HG03280 (cell line): ENCODE results near the gene TPM3.
A peak's percentile ranks its signal among the peaks of the same experiment; 100 is the strongest.
"Not testable (repeated sequence)": the region's sequence is repeated elsewhere in the genome, so short reads cannot be mapped to it uniquely, and the experiment has no call there.

ENCODE experiments used
- ATAC-seq: cut with Tn5 transposase; IDR thresholded peaks from one replicate; pipeline ENCODE4 v1.9.1; 2021; ENCODE audit warnings: mild to moderate bottlenecking, moderate library complexity; ENCODE audit not compliant: unreplicated experiment

TPM3 gene

DNA sequence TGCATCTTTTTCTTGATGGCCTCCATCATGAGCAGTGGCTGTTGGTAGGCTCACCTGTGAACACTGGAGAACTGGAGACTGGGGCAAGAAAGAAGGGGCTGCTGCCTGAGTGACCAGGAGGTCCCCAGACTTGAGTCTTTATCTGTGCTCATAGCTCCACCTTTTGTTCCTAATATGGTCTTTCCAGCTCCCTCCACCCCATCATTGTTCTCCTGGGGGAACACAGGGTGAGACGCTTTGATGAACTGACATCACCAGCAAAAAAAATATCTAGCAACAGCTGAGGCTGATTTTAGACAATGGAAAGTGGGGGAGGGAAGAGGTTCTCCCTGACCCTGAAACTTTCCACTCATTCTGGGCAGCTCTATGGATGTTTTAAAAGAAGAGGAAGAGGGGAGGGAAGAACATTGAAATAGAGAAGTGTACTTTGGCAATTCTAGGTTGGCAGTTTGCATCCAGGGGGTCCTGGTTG is at the start of gene TPM3:
Gene TPM3 (minus strand): TSS at position 111 of the 472 bp plus-strand sequence. CDS start 82 bp downstream, at position 29.
- ATAC-seq, result no peak

DNA sequence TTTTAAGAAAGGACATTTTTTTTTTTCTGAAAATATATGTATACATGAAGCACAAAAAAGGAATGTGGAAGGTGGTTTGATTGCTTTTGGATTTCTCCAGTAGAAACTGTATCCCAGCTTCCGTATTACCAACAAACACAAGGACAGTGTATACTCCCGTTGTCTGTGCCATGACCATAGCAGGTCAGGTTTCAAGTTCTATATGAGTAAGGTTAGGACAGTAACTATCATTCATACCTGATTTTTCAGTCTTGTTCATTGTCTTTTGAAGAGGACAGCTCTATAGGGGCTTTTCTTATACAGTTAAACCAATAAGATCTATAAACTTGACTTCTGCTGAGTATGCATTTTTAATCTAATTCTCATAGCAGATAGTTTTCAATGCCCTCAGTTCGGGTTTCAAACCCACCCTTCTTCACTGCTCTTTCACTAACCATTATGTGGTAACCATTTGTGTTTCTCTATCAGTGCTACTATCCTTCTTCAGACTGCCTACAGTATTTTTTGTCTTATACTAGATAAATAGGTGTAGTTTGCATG is 48.5 kb upstream of the TPM3 start:
- ATAC-seq, result no peak

DNA sequence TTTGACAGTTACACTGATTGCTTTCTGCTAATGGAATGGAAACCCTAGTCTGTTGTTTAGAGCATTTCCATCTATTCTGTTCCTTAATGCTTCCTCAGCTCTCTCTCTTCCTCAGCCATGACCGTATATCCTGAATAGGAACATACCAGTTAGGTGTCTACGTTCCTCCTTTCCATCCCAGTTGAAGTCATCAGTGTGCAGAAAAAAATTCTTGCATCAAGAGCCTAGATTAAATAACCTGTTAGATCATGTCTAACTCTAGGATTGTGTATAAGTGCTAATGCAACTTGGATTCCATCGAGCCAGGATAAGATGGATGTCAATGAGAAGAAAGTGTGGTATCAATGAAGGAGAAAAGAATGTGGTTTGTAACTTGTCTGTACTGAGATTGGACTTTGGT is 47.6 kb upstream of the TPM3 start:
- no peak for ATAC-seq

DNA sequence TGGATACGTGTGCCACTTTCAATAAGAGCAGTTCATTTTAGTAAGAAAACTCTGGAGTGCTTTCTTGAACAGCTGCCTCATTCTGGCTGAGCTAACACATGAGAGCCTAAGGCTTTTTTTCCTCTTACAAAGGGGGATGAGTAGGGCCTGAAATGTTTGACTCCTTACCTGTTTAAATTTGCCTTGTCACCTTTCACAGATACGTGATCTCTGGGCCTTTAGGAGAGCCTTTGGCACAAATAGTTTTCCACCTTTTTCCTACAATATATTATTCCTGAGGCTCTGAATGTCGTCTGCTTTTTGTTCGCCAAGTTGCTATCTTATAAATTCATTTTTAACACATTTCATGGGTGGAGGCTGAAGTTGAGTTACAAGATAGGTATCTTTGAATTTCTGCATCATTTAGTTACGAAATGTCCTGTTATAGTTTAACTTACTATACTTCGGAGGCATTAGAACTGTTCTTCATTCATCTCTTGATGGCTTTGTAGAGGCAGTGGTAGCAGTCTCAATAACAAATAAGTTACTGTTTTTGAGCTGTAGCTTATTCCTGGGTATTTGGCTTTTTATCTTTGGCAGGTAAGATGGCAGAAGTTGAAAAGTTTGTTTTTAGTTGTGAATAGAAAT is 46.1 kb upstream of the TPM3 start:
- ATAC-seq, result no peak

DNA sequence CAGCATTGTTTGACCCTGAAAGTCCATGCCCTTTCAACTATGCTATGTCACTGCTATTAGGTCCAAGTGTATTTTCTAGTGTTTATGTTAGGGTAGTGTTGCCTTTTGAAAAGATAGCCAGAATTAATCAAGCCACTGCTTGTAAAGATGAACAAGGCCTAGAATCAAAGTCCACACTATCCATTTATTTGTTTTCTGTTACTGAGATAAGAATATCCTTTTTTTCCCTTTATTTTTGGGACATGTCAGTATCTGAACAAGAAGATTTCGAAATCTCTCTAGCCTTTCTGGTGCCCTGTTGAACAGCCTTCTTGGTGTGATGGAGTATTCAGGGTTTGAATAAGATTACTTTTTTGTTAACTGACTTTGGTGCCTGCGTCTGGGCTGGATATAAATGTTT is 45.5 kb upstream of the TPM3 start:
- ATAC-seq, result no peak

DNA sequence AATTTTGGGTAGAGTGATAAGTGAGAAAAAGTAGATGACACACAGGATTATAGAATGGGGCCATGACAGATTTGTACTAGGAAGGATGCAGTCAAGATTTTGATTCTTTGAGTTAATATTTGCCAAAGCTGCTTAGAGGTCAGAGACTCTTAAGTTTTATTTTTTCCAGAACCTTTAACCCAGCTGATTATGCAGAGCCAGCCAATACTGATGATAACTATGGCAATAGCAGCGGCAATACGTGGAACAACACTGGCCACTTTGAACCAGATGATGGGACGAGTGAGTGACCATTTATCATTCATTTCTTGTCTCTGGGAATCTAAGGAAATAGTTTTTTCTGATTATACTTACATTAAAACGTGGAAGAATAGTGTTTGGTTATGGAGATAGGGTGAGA is 45.0 kb upstream of the TPM3 start:
- ATAC-seq, result no peak

DNA sequence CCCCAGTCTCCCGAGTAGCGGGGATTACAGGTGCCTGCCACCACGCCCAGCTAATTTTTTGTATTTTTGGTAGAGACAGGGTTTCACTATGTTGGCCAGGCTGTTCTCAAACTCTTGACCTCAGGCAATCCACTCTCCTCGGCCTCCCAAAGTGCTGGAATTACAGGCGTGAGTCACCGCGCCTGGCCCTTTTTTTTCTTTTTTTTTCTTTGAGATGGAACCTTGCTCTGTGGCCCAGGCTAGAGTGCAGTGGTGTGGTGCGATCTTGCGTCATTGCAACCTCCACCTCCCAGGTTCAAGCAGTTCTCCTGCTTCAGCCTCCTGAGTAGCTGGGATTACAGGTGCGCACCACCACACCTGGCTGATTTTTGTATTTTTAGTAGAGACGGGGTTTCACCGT is 41.2 kb upstream of the TPM3 start:
- not testable (repeated sequence) for ATAC-seq

DNA sequence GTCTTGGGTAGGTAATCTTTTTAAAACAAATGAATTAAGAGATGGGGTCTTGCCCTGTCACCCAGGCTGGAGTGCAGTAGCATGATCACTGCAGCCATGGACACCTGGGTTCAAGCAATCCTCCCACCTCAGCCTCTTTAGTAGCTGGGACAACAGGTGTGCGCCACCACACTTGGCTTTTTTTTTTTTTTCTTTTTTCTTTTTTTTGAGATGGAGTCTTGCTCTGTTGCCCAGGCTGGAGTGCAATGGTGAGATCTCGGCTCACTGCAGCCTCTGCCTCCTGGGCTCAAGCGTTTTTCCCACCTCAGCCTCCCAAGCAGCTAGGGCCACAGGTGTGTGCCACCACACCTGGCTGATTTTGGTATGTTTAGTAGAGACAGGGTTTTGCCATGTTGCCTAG is 39.2 kb upstream of the TPM3 start:
- not testable (repeated sequence) for ATAC-seq

DNA sequence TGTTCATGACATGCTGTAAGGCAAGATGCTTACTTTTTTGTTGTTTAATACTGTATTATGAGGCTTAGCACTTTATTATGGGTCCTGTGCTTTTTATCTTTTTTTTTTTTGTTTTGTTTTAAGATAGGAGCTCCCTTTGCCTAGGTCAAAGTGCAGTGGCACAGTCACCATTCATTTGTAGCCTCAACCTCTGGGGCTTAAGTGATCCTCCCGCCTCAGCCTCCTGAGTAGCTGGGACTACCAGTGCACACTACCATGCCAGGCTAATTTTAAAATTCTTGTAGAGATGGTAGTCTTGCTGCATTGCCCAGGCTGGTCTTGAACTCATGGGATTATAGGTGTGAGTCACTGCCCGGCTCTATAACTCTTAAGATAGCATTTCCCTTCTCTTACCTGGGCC is 33.5 kb upstream of the TPM3 start:
- no peak for ATAC-seq

DNA sequence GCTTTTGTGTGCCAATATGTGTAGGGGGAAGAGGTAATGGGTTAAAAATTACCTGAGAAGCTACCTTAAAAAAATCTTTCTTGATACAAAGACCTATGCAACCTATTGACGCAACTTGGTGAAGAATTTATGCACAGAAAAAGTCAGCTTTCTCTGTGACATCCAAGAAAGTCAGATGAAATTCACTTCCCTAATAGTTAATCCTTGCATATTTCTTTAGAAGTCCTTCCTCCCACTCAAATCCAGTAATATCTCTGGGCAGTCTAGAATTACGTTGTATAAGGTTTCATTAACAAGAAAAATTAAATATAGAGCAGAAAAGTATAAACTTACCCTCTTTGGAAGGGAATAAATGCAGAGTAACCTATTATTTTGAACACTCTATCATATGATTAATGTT is 31.7 kb upstream of the TPM3 start:
- no peak for ATAC-seq

DNA sequence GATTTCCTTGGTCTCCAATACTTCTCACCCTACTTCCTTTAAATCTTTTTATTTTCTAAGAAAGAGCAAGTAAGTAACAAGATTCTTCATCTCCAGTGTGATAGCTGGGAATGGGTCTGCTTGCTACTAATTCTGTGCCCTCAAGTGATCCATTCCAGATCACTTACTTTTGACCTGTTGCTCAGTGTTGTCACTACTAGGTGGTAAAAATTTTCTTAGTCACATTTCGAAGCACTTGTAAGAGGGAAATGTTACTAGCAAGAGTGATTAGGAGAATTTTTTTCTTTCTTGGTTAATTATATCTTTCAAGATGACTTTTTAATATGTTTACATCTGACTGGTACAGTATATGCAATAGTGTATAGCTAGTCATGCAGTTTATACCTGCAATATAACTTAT is 31.0 kb upstream of the TPM3 start:
- no peak for ATAC-seq

DNA sequence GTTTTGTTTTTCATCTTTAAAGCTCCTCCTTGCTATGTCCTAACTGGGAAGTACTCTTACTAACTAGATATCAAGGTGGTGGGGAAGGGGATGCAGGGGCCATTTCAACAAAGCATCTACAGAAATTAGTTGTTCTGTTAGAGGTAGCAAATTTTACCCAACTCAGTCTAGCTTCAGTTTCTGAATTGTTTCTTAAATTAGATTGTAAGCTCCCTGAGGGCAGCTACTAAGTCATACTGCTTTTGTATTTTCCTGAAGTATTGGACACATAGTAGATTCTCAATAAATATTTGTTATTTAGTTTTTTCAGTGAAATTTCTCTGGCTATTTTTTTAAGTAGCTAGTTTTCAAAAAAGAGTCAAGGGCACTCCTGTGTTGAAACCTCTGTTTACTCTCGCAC is 30.6 kb upstream of the TPM3 start:
- no peak for ATAC-seq

DNA sequence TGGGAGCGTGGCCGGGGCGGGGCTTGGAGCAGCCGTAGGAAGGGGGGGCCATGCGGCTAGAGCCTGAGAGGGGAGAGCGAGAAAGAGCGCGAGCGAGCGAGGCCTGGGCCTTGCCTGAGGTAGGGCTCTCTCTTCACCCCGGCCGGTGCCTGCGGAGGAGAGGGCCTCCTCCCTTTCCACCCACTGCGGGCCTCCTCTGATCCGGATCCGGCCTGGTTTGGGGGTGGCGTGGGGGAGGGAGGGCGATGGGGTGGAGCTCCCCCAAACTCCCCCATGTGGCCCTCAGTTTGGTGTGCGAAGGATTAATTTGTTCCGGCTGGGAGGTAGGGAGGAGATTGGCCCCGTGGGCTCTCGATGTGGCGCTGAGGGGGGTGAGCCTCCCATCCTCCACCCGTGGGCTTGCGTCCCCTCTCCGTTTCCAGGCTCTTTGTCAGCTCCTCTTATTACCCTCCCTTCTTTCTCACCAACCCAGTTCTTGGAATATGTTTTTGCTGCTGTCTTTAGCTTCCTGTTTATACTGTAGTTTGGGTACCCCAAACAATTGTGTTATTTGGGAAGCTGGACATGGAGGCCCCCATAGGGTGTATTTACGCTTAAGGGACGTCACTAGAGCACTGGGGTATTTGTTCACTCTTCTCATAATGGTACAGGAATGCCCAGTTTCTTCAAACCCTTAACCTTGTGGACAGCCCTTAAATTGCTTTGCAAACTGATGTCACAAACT is 29.5 kb upstream of the TPM3 start:
- peak; percentile 17 for ATAC-seq

DNA sequence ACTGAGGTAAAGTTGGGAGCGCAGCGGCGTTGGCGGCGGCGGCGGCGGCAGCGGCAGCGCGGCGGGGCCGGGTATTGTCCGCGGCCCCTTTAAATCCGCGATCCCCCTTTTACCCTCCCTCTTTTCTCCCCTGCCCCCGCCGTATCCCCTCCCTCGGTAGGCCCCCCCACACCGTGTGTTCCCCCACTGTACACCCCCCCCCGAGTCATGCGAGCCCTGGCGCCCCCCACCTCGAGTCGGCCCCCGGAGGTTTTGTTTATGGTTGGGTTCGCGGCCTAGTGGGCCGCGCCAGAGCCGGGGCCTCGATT is 29.0 kb upstream of the TPM3 start:
- no peak for ATAC-seq

DNA sequence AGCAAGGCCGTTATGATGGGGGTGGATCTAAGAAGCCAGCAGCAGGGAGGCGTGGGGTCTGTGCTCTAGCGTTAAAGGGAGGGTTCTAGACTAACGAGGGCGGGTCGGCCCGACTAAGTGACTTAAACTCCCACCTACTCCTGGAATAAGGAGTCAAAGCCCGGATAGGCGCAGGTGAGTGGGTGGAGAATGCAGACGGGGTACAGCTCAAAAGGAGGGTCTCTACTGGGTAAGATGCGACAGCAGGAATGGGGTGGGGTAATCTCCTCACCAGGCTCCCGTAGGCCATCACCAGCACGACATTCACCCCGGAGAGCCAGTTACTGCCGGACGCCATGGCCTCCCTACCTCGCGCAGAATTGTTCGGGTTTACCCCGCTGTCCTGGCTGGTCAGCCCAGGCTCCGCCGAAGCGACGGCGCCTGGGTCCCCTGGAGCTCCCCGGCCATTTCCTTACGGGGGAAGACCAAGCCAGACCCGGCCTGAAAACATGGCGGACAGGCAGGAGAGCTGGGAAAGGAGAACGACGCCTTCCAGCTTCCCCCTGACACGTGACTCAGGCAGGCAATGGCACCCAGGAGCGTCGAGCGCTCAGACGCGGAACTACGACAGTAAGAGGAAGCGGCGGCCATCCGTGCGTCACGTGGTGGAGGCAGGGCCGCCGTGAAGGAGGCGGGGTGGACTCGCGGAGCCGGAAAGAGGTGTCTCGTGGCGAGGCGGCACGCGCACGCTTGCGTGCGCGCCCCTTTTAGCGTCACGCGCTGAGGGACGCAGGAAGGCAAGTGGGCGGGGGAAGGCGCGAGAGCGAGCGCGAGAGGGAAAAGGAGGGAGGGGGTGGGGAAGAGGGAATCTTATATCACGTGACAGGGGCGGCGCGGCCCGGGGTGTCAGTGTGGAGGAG is 28.4 kb upstream of the TPM3 start, which contains the start of gene UBAP2L:
Gene UBAP2L (plus strand): TSS at position 885 of the 899 bp plus-strand sequence. CDS start 4,169 bp downstream, outside the sequence.
- peak; percentile 91 for ATAC-seq

DNA sequence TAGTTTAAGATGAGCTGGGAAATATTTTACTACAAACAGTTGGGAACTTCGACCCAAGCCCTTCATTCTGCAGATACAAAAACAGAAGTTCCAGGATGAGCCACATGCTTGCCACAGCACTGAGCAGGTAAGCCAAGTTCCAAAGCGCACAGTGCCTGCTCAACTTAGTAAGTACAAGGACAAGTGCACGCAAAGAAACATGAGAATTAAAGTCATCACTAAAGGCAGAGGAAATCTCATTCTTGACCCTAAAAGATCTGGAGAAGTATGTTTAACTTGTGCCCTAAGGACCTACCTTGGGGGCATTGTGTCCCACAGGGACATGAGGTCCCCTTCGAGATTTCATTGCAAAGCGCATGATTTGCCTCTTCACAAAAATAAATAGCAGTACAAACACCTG is 27.6 kb upstream of the TPM3 start:
- no peak for ATAC-seq

DNA sequence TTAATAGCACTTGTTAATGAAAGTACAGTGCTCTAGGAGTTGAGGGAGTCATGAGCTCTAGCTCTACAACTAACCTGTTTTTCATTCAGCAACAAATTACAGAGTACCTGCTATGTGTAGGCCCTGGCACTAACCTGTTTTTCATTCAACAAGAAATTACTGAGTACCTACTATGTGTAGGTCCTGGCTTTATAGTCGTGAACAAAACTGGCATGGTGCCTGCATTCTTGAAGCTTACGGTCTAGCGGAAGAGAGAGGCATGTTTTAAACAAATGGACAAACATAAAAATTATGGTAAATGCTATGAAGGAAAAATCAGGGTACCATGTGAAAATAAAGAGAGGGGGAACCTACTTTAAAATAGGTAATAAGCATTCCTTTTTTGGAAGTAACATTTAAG is 26.6 kb upstream of the TPM3 start:
- no peak for ATAC-seq

DNA sequence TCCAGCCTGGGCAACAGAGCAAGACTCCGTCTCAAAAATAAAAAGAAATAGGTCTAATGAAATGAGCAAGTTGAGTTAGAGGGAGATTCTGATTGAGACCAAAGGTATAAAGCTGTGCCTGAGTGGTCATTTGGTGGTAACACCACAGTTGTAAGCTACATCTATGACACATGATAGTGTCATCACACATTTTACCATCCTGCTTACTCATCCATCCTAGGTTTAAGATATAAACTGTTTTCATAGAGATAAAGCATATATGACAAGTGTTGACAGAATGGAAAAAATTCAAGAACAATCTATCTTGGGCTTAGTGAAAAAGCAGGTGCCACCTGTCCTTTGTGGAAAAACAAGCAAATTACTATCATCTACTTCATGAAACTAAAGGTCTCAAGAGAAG is 21.4 kb upstream of the TPM3 start:
- ATAC-seq, result no peak

DNA sequence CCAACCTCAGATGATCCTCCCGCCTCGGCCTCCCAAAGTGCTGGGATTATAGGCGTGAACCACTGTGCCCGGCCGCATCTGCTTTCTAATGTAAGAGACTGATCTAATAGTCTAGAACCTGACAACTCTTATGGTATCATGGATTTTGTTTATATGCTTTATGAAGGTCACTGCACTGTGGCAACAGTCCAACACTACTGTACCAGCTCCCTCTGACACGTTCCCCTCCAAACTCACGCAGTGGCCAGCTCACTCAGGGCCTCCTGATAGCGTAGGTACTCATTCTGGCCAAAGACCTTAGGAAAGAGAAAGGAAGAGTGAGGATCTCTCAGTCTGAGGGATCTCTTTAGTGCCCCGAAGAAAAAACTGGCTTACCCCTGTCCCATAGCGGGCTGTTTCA is 20.2 kb upstream of the TPM3 start:
- ATAC-seq, result no peak

DNA sequence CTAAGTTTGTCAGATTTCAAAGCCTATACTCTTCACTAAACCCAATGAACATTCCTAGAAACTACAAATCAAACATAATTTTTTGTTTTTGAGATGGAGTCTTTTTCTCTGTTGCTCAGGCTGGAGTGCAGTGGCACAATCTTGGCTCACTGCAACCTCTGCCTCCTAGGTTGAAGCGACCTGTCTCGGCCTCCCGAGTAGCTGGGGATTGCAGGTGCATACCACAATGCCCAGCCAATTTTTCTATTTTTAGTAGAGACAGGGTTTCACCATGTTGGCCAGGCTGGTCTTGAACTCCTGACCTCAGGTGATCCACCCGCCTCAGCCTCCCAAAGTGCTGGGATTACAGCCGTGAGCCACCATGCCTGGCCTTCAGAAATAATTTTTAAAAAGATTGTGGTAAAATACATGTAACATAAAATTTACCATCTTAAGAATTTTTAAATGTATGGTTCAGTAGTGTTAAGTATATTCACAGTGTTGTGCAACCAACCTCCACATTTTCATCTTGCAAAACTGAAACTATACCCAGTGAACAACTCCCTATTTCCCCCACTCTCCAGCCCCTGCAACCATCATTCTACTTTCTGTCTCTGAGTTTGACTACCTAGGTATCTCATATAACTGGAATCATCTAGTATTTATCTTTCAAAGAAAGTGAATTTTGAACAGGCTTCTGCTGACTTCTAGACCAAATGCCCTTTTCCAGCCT is 16.9 kb upstream of the TPM3 start:
- ATAC-seq, result no peak

DNA sequence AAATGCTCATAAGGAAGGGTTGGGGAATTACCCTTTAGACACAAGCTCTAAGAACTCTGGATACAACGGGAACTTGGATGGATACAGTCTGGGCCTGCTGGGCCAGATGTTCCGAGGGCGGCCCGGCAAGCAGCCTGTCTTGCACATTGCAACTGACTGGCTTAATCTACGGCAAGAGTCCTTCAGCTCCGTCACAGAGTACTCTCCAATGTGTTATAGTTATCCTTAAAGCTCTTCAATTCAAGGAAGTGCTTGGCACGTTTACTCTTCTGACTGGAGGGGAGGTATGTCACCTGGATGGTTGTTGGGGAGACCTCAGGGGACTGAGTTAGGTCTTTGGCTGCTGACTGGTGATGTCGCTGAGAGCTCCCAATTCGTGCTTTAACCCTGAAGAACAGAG is 15.4 kb upstream of the TPM3 start:
- ATAC-seq, result no peak
